H1 (cell line): ENCODE measurements around the gene HIVEP3. TPM values are rescaled to one million over a fixed set of nuclear protein-coding genes. Genes with fewer than 3 reads are reported as not detected.

Experiments used
- CTCF ChIA-PET: fragments of 300-600 bp; sonication (Branson Sonifier 250); formaldehyde crosslinking; loops from one replicate; lab custom pipeline; 2021; ENCODE audit not compliant: partially characterized antibody; lab: Charles Lee
- POLR2A ChIA-PET: fragments of 300-600 bp; sonication (Branson Sonifier 250); formaldehyde crosslinking; loops from one replicate; lab custom pipeline; 2021; ENCODE audit warnings: inconsistent platforms; ENCODE audit not compliant: partially characterized antibody; lab: Charles Lee
- DNase-seq, 2 experiments: peaks; one replicate each; pipeline versions ENCODE4 v3.0.0 to v3.0.0-alpha.2; 2010 to 2022; ENCODE audit warnings: low spot score in 2 of 2, low read depth in 1 of 2, mixed read lengths in 1 of 2
- FAIRE-seq: peaks from 2 replicates; lab custom pipeline; 2011; peaks lifted over from hg19 to GRCh38; lab: Jason Lieb, UNC
- H2AFZ ChIP-seq: 2 replicates; pipeline ENCODE4 v1.8.1; 2012; ENCODE audit warnings: low read length, inconsistent platforms
- H2AK5ac ChIP-seq: 2 replicates; pipeline ENCODE4 v1.6.1; 2013; ENCODE audit warnings: low read depth, low read length
- H2BK120ac ChIP-seq: replicated peaks from 2 replicates; pipeline ENCODE3; 2013; ENCODE audit warnings: low read depth, low read length, inconsistent platforms
- H2BK12ac ChIP-seq: 2 replicates; pipeline ENCODE4 v1.6.1; 2013; ENCODE audit warnings: low read depth, low read length
- H2BK15ac ChIP-seq: 2 replicates; pipeline ENCODE4 v1.6.1; 2013; ENCODE audit warnings: low read length
- H2BK20ac ChIP-seq: 2 replicates; pipeline ENCODE4 v1.6.1; 2013; ENCODE audit warnings: low read length
- H2BK5ac ChIP-seq: 2 replicates; pipeline ENCODE4 v1.6.1; 2013; ENCODE audit warnings: low read depth, low read length
- H3K14ac ChIP-seq: 2 replicates; pipeline ENCODE4 v1.6.1; 2013; ENCODE audit warnings: inconsistent platforms; ENCODE audit not compliant: insufficient read length
- H3K18ac ChIP-seq: 2 replicates; pipeline ENCODE4 v1.6.1; 2013; ENCODE audit warnings: low read length; ENCODE audit errors: extremely low read depth
- H3K23ac ChIP-seq: 2 replicates; pipeline ENCODE4 v1.6.1; 2013; ENCODE audit warnings: inconsistent platforms; ENCODE audit not compliant: insufficient read length
- H3K23me2 ChIP-seq: 2 replicates; pipeline ENCODE4 v1.6.1; 2013; ENCODE audit warnings: low read depth, low read length
- H3K27ac ChIP-seq: 2 replicates; pipeline ENCODE4 v1.6.1; 2011; ENCODE audit warnings: low read depth, low read length, inconsistent platforms
- H3K27me3 ChIP-seq, 4 experiments: replicated peaks in 1 of 4; 1 replicate in 1 of 4; 2 replicates in 3 of 4; pipeline versions ENCODE4 v1.6.1 to v1.8.1; 2011 to 2013; ENCODE audit warnings: low read length in 3 of 4, mild to moderate bottlenecking in 3 of 4, inconsistent platforms in 2 of 4, mixed read lengths in 2 of 4, moderate library complexity in 1 of 4; ENCODE audit not compliant: control insufficient read depth in 3 of 4, insufficient read depth in 3 of 4; ENCODE audit errors: extremely low read depth in 1 of 4
- H3K36me3 ChIP-seq, 4 experiments: 2 replicates each; pipeline versions ENCODE4 v1.6.1 to v1.8.1; 2011 to 2013; ENCODE audit warnings: mild to moderate bottlenecking in 4 of 4, low read length in 3 of 4, moderate library complexity in 2 of 4, control low read depth in 1 of 4, inconsistent platforms in 1 of 4; ENCODE audit not compliant: insufficient read depth in 4 of 4, control insufficient read depth in 2 of 4
- H3K4ac ChIP-seq: replicated peaks from 2 replicates; pipeline ENCODE3; 2013; ENCODE audit warnings: low read length, low read depth, mixed read lengths, inconsistent platforms; ENCODE audit not compliant: insufficient read length
- H3K4me1 ChIP-seq, 4 experiments: replicated peaks in 1 of 4; 1 replicate in 1 of 4; 2 replicates in 3 of 4; pipeline versions ENCODE4 v1.6.1 to v1.8.1; 2011 to 2013; ENCODE audit warnings: low read length in 3 of 4, inconsistent platforms in 2 of 4, mixed read lengths in 1 of 4; ENCODE audit not compliant: insufficient read depth in 4 of 4, control insufficient read depth in 3 of 4
- H3K4me2 ChIP-seq, 2 experiments: 2 replicates each; pipeline versions ENCODE4 v1.6.1 to v1.8.1; 2011 to 2013; ENCODE audit warnings: low read depth in 2 of 2, low read length in 2 of 2, control low read depth in 1 of 2, inconsistent platforms in 1 of 2, mild to moderate bottlenecking in 1 of 2; ENCODE audit not compliant: insufficient read depth in 1 of 2
- H3K4me3 ChIP-seq, 4 experiments: fragments of 200-600, 300-600 bp in 1 of 4; sonication (generic), shearing (Covaris generic), sonication (Bioruptor Twin) in 1 of 4; 2 replicates each; pipeline versions ENCODE4 v1.5.1 to v1.8.1; 2011 to 2016; ENCODE audit warnings: low read length in 4 of 4, low read depth in 3 of 4, control low read depth in 2 of 4, inconsistent platforms in 2 of 4, mild to moderate bottlenecking in 2 of 4, mixed read lengths in 1 of 4, moderate library complexity in 1 of 4; ENCODE audit not compliant: insufficient read depth in 2 of 4; ENCODE audit errors: extremely low read depth in 1 of 4
- H3K56ac ChIP-seq: replicated peaks from 2 replicates; pipeline ENCODE3; 2013; ENCODE audit warnings: low read depth, mild to moderate bottlenecking, mixed read lengths, low read length, inconsistent platforms; ENCODE audit not compliant: insufficient read length
- H3K79me1 ChIP-seq: 2 replicates; pipeline ENCODE4 v1.6.1; 2013; ENCODE audit warnings: low read depth, low read length, control low read depth
- H3K79me2 ChIP-seq, 2 experiments: 2 replicates each; pipeline versions ENCODE4 v1.6.1 to v1.8.1; 2012 to 2013; ENCODE audit warnings: low read length in 2 of 2, mild to moderate bottlenecking in 2 of 2, inconsistent platforms in 1 of 2; ENCODE audit not compliant: insufficient read depth in 2 of 2, control insufficient read depth in 1 of 2
- H3K9ac ChIP-seq, 4 experiments: replicated peaks in 1 of 4; 1 replicate in 1 of 4; 2 replicates in 3 of 4; pipeline versions ENCODE4 v1.6.1 to v1.8.1; 2011 to 2013; ENCODE audit warnings: low read depth in 3 of 4, low read length in 3 of 4, control low read depth in 2 of 4, mild to moderate bottlenecking in 2 of 4, moderate library complexity in 2 of 4, inconsistent platforms in 1 of 4; ENCODE audit errors: extremely low read depth in 1 of 4
- H3K9me3 ChIP-seq, 2 experiments: 2 replicates each; pipeline versions ENCODE4 v1.6.1 to v1.8.1; 2012 to 2013; ENCODE audit warnings: mild to moderate bottlenecking in 2 of 2, moderate library complexity in 2 of 2, control low read depth in 1 of 2, inconsistent platforms in 1 of 2, low read depth in 1 of 2, low read length in 1 of 2, mixed read lengths in 1 of 2; ENCODE audit not compliant: insufficient read depth in 2 of 2
- H4K20me1 ChIP-seq, 2 experiments: replicated peaks in 1 of 2; 2 replicates each; pipeline versions ENCODE3 to v1.8.1; 2011 to 2013; ENCODE audit warnings: inconsistent platforms in 2 of 2, low read length in 2 of 2, mild to moderate bottlenecking in 1 of 2; ENCODE audit not compliant: insufficient read depth in 2 of 2, control insufficient read depth in 1 of 2
- H4K5ac ChIP-seq: 2 replicates; pipeline ENCODE4 v1.6.1; 2013; ENCODE audit warnings: low read length, low read depth, mixed read lengths, inconsistent platforms; ENCODE audit not compliant: insufficient read length
- H4K8ac ChIP-seq: 2 replicates; pipeline ENCODE4 v1.8.0; 2013; ENCODE audit warnings: mild to moderate bottlenecking, moderate library complexity, low read length, inconsistent platforms; ENCODE audit not compliant: insufficient read depth; ENCODE audit errors: extremely low read depth
- H4K91ac ChIP-seq: replicated peaks from 2 replicates; pipeline ENCODE3; 2013; ENCODE audit warnings: low read length, mixed read lengths, inconsistent platforms; ENCODE audit not compliant: insufficient read length
- BRCA1 ChIP-seq: IDR thresholded peaks from 2 replicates; pipeline ENCODE4 v1.6.1; 2012; ENCODE audit warnings: low read depth, low read length, improper control_type of control experiment
- CBX5 ChIP-seq: fragments of 300-800, 300-1000 bp; sonication (generic); IDR thresholded peaks from 2 replicates; pipeline ENCODE4 v1.7.1; 2016; ENCODE audit warnings: antibody characterized with exemption, low read length, low read depth
- CEBPB ChIP-seq: IDR thresholded peaks from 2 replicates; pipeline ENCODE4 v1.6.1; 2012; ENCODE audit warnings: low read depth, low read length
- CHD2 ChIP-seq: IDR thresholded peaks from 2 replicates; pipeline ENCODE4 v1.6.1; 2012; ENCODE audit warnings: low read length, improper control_type of control experiment
- EP300 ChIP-seq, 2 experiments: IDR thresholded peaks; 1 replicate in 1 of 2; 2 replicates in 1 of 2; pipeline ENCODE4 v1.6.1; 2011 to 2012; ENCODE audit warnings: low read depth in 2 of 2, low read length in 2 of 2, mild to moderate bottlenecking in 2 of 2, borderline replicate concordance in 1 of 2, inconsistent platforms in 1 of 2, moderate library complexity in 1 of 2
- EZH2 ChIP-seq: fragments of 200-600 bp; sonication (generic); IDR thresholded peaks from 2 replicates; pipeline ENCODE4 v1.7.1; 2012; ENCODE audit warnings: low read depth, mild to moderate bottlenecking, moderate library complexity, low read length, inconsistent platforms; ENCODE audit not compliant: severe bottlenecking
- HDAC2 ChIP-seq, 2 experiments: fragments of 300-600 bp in 1 of 2; sonication (generic) in 1 of 2; IDR thresholded peaks; 2 replicates each; pipeline ENCODE4 v1.6.1; 2011 to 2012; ENCODE audit warnings: low read depth in 2 of 2, low read length in 2 of 2, mild to moderate bottlenecking in 2 of 2, moderate library complexity in 2 of 2, borderline replicate concordance in 1 of 2, inconsistent platforms in 1 of 2
- RBBP5 ChIP-seq: IDR thresholded peaks from 2 replicates; pipeline ENCODE4 v1.7.1; 2012; ENCODE audit warnings: low read depth, mild to moderate bottlenecking, inconsistent platforms, low read length, moderate library complexity, borderline replicate concordance
- SIRT6 ChIP-seq: IDR thresholded peaks from one replicate; pipeline ENCODE4 v1.7.1; 2012; ENCODE audit warnings: low read length, inconsistent platforms
- SIX5 ChIP-seq: IDR thresholded peaks from 2 replicates; pipeline ENCODE4 v1.6.1; 2011; ENCODE audit warnings: mild to moderate bottlenecking, low read depth, low read length
- TAF1 ChIP-seq: IDR thresholded peaks from 2 replicates; pipeline ENCODE4 v1.6.1; 2011; ENCODE audit warnings: mild to moderate bottlenecking, low read depth, low read length
- ZNF274 ChIP-seq: IDR thresholded peaks from 2 replicates; pipeline ENCODE4 v1.7.0; 2012; ENCODE audit warnings: low read length, borderline replicate concordance; ENCODE audit errors: extremely low read depth
- WGBS, 2 experiments: shearing (Covaris generic) in 1 of 2; methylation state at CpG; one replicate each; pipeline versions ENCODE4 v1.1.6 to v1.1.7; 2013 to 2015; ENCODE audit warnings: low lambda C conversion rate in 2 of 2, mixed read lengths in 2 of 2, inconsistent platforms in 1 of 2, low coverage in 1 of 2, missing lambda C conversion rate in 1 of 2; ENCODE audit not compliant: insufficient replicate concordance in 2 of 2, insufficient coverage in 1 of 2, insufficient read length in 1 of 2; ENCODE audit errors: extremely low coverage in 1 of 2, missing lambda C conversion rate in 1 of 2; 5-methylcytosine and 5-hydroxymethylcytosine counted together
- polyA plus RNA-seq, 7 experiments: library from polyadenylated mRNA; depleted of rRNA in 3 of 7; stranded (reverse) in 5 of 7; unstranded in 2 of 7; fragments of >200 nt in 5 of 7; fragments of 200-250 nt in 2 of 7; gene quantifications; 1 replicate in 5 of 7; 2 replicates in 1 of 7; 4 replicates in 1 of 7; pipeline versions ENCODE4 v1.2.1 to v1.2.3, GENCODE V29; 2011 to 2013; ENCODE audit warnings: missing spikeins in 2 of 7, mixed read lengths in 2 of 7
- total RNA-seq: library from RNA; stranded (reverse); fragmentation: NEBNext Ultra II Directional; extraction: Animal tissue kit (Norgen Biotek cat#: 25700); gene quantifications from 2 replicates; pipeline ENCODE4 v1.2.1, GENCODE V29; 2021
- TF ChIP-seq, protein P1 (sequence below): IDR thresholded peaks from 2 replicates; pipeline ENCODE4 v1.6.1; 2012; ENCODE audit warnings: inconsistent platforms
- TF ChIP-seq, protein P2 (sequence below): IDR thresholded peaks from 2 replicates; pipeline ENCODE4 v1.6.1; 2011; ENCODE audit warnings: low read depth, mild to moderate bottlenecking, low read length; ENCODE audit not compliant: insufficient read depth

HIVEP3 gene
- total and polyA plus RNA-seq, 2 of the 8 experiments (the other 6 are each of a cell fraction or from before 2014, with no cell fraction given): 0.24 to 0.69 TPM

DNA sequence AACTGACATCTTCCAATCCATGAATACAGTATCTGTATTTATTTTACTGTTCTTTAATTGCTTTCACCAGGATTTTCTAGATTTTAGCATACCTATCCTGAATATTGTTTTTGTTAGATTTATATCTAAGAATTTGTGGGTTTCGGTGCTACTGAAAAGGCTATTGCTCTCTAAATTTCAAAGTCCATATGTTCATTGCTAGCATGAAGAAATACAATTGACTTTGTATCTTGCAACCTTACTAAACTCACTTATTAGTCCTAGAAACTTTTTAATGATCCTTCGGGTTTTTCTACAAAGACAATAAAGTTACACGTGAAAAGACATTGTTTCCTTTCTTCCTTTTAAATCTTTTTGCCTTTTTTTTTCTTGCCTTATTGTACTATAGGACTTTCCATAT, 12.9 kb upstream of the HIVEP3 start:
- Histone ChIP-seq H3K9me3 (no peaks in the 10 kb centered on the region), H3K23ac (no peak overlapping the region), H3K9ac (no peak overlapping the region), H3K4me3 (no peak overlapping the region), H2AFZ (no peak overlapping the region), H3K79me1 (no peaks in the 10 kb centered on the region), H3K14ac (no peak overlapping the region), H3K56ac (no peak overlapping the region), H4K8ac (no peak overlapping the region), H3K27me3 (no peaks in the 10 kb centered on the region), H2AK5ac (no peak overlapping the region), H3K18ac (no peak overlapping the region), H3K4me1 (0 out of 7 replicates have a peak, but pooled peaks cover 0 to 2% (median 0%) of the 10 kb centered on the region in 4 experiments), H2BK5ac (no peak overlapping the region), H3K79me2 (no peaks in the 10 kb centered on the region), H2BK120ac (no peak overlapping the region), H4K20me1 (no peaks in the 10 kb centered on the region), H3K27ac (no peak overlapping the region), H3K4me2 (no peak overlapping the region), H3K36me3 (no peaks in the 10 kb centered on the region), H2BK15ac (no peak overlapping the region), H4K91ac (no peak overlapping the region), H4K5ac (no peak overlapping the region), H2BK12ac (no peak overlapping the region), H3K23me2 (no peaks in the 10 kb centered on the region), H2BK20ac (no peak overlapping the region), H3K4ac (no peak overlapping the region)
- no peak for DNase-seq
- 83% methylated on average over 3 of the region's 3 CpGs; no CpG with 5 or more reads in 1 of the 2 experiments for WGBS, 2 experiments
- POLR2A ChIA-PET: no interaction called here
- FAIRE-seq: no peak
- CTCF ChIA-PET: no interaction called here
- TF ChIP-seq SIX5 (no peak), EP300 (IDR thresholded peaks at IDR 0.05; ENCODE audit: borderline replicate concordance in 1 of 2, low read depth in 2 of 2, low read length in 2 of 2) (no peak), BRCA1 (no peak), TAF1 (no peak), RBBP5 (no peak), CHD2 (no peak), EZH2 (no peak), CEBPB (no peak), CBX5 (no peak), HDAC2 (IDR thresholded peaks at IDR 0.05; ENCODE audit: borderline replicate concordance in 1 of 2, low read depth in 2 of 2, low read length in 2 of 2) (no peak), SIRT6 (no peak), ZNF274 (no peak)
- TF ChIP-seq, protein P1, sequence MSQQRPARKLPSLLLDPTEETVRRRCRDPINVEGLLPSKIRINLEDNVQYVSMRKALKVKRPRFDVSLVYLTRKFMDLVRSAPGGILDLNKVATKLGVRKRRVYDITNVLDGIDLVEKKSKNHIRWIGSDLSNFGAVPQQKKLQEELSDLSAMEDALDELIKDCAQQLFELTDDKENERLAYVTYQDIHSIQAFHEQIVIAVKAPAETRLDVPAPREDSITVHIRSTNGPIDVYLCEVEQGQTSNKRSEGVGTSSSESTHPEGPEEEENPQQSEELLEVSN: no peak
- TF ChIP-seq, protein P2, sequence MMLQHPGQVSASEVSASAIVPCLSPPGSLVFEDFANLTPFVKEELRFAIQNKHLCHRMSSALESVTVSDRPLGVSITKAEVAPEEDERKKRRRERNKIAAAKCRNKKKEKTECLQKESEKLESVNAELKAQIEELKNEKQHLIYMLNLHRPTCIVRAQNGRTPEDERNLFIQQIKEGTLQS: no peak
